Endothelial cell of umbilical vein (primary cell): ENCODE measurements around the gene TRAPPC2B.

Experiments
- CTCF ChIP-seq, 2 donors: IDR thresholded peaks; 1 replicate in 1 of 2; 2 replicates in 1 of 2; pipeline ENCODE4 v1.5.1; 2011; ENCODE audit warnings: low read length in 2 of 2, mild to moderate bottlenecking in 2 of 2, moderate library complexity in 2 of 2, control low read depth in 1 of 2, inconsistent platforms in 1 of 2, low read depth in 1 of 2; ENCODE audit not compliant: insufficient read depth in 1 of 2; ENCODE audit errors: extremely low read depth in 1 of 2
- EZH2 ChIP-seq: IDR thresholded peaks from 2 replicates; pipeline ENCODE4 v1.6.1; 2012; ENCODE audit warnings: borderline replicate concordance, low read depth, mild to moderate bottlenecking, moderate library complexity, low read length, inconsistent platforms; ENCODE audit not compliant: severe bottlenecking
- FOS ChIP-seq: IDR thresholded peaks from 2 replicates; pipeline ENCODE4 v1.6.1; 2011; ENCODE audit warnings: mild to moderate bottlenecking, low read length, moderate library complexity, borderline replicate concordance; ENCODE audit not compliant: insufficient read depth
- JUN ChIP-seq: IDR thresholded peaks from 2 replicates; pipeline ENCODE4 v1.6.1; 2011; ENCODE audit warnings: borderline replicate concordance, low read depth; ENCODE audit not compliant: insufficient read length, insufficient read depth
- MAX ChIP-seq: IDR thresholded peaks from 2 replicates; pipeline ENCODE4 v1.6.1; 2011; ENCODE audit not compliant: insufficient read depth, insufficient read length
- MYC ChIP-seq: IDR thresholded peaks from one replicate; pipeline ENCODE4 v1.6.1; 2011; ENCODE audit warnings: mild to moderate bottlenecking, low read depth, low read length
- POLR2A ChIP-seq: IDR thresholded peaks from 2 replicates; pipeline ENCODE4 v1.6.1; 2012; ENCODE audit warnings: low read depth, mild to moderate bottlenecking, control low read depth, low read length
- POLR2AphosphoS5 ChIP-seq: IDR thresholded peaks from 2 replicates; pipeline ENCODE4 v1.6.1; 2012; ENCODE audit warnings: low read depth, mild to moderate bottlenecking, control low read depth, low read length, moderate library complexity; ENCODE audit not compliant: insufficient read depth

DNA sequence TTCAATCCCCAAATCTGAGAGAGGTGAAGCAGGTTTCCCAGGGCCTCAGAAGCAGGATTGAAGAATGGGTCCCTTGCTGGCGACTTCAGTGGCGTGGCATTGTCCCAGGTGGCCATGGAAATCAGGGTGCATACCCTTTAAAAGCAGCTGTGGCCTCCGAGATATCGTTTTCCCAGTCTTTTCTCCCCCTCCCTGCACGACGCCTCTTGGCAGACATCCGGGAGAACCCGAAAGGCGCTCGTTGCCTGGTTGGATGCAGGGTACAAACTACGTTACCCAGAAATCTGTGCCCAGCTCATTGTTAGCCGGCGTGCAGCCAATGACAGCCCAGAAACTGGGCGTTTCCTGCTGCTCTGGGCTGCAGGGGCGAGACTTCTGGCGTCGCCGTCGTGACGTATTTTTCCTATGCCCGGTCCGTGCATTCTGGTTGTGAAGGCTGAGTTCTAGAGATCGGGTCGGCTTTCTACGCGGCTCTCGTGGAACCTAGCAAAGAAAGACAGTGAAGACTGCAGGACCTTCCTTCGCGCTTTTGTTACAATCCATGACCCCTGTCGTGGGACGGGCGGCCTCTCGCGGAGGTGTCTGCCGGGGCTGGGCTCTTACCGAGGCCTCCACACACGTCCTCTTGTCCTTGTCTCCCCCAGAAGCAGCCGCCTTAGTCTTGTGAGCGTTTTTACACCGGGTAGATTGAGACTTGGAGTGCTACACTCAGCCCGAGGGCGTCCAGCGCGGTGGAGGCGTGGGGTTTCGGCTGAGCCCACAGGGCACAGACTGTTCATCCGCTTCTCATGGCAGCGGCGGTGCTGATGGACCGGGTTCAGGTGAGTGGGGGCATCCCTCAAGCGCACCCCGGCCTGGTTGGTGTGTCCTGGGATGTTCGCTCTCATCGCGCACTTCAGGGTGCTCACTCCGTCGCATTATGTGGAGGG, 12.2 kb upstream of the TRAPPC2B start, which contains the start of gene ZNF304:
- TF ChIP-seq POLR2AphosphoS5 (peak; percentile 48), CTCF (IDR thresholded peaks at IDR 0.05; ENCODE audit: extremely low read depth in 1 of 2, insufficient read depth in 1 of 2, low read depth in 1 of 2, low read length in 2 of 2) (no peak), POLR2A (peak; percentile 73), MAX (peak; percentile 55), EZH2 (no peak), FOS (no peak), MYC (no peak), JUN (no peak)
